Glomerular endothelial cell (primary cell): ENCODE measurements around the gene CGB7. TPM values are rescaled to one million over a fixed set of nuclear protein-coding genes. Genes with fewer than 3 reads are reported as not detected.
"Not testable (repeated sequence)": the region's sequence is repeated elsewhere in the genome, so short reads cannot be mapped to it uniquely, and the experiment has no call there.

Source experiments
- DNase-seq: peaks from one replicate; pipeline ENCODE4 v3.0.0-alpha.2; 2011; ENCODE audit warnings: low read depth, low spot score; ENCODE audit errors: extremely low read depth
- total RNA-seq: library from RNA; depleted of rRNA; stranded (reverse); fragments of >200 nt; gene quantifications from 2 replicates; pipeline ENCODE4 v1.2.3, GENCODE V29; 2015

CGB7 gene
- total RNA-seq, 1 donor from 2014 or later, result not detected

- DNase-seq, result not testable (repeated sequence)
Measured at GRCh38 chr19:49042666-49043065, 14.9 kb downstream of the CGB7 start.

DNA sequence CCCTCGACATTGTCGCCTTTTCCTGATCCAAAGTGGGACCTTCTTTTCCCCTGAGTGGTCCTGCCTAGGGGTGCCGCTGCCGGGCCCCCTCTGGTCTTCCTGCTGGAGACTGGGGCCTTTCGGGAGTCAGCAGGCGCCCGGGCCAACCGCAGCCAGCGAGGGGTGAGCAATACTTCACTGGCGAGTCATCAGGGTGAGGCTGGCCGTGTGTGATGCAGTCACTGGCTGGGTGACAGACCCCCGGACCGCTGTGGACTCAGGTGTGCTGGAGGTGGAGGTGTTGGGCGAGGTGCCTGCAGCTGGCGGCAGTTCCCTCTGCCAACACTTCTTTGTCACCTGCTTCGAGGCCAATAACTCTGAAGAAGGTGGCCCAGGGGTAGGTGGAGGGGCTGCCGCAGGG is 15.4 kb downstream of the CGB7 start:
- DNase-seq, result no peak

GRCh38 chr19:49039736-49040135 is 17.8 kb downstream of the CGB7 start:
- DNase-seq, result not testable (repeated sequence)

GRCh38 chr19:49038557-49039276 is 18.8 kb downstream of the CGB7 start:
- DNase-seq, result not testable (repeated sequence)

- not testable (repeated sequence) for DNase-seq
Measured at GRCh38 chr19:49038111-49038510, 19.4 kb downstream of the CGB7 start.

DNA sequence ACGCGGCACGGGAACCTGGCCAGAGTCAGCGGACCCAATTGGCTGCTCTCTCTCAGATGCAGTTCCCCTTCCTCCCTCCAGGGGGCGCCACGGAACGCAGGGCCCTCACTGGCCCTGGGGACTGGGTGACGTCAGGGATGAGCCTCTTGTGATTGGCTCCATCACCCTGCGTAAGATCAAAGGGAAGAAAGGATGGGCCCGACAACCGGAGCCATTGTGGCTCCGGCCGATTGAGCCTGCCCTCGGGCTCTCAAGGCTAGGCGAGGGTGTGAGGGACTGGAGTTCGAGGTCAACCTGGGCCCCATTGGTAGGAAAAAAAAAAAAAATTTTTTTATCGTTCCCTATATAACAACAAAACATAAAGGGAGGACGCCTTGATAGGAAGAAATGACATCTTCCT is 20.7 kb downstream of the CGB7 start, which contains the start of gene CGB1:
TSS of gene CGB1 (minus strand) at position 81 of the 400 bp plus-strand sequence. CDS start 184 bp downstream, outside the sequence.
- not testable (repeated sequence) for DNase-seq

GRCh38 chr19:49031642-49032301 is 25.8 kb downstream of the CGB7 start, which contains the start of gene CGB2:
Gene CGB2 (plus strand): TSS chr19:49031890. CDS start chr19:49032096, 206 bp downstream.
- not testable (repeated sequence) for DNase-seq

DNA sequence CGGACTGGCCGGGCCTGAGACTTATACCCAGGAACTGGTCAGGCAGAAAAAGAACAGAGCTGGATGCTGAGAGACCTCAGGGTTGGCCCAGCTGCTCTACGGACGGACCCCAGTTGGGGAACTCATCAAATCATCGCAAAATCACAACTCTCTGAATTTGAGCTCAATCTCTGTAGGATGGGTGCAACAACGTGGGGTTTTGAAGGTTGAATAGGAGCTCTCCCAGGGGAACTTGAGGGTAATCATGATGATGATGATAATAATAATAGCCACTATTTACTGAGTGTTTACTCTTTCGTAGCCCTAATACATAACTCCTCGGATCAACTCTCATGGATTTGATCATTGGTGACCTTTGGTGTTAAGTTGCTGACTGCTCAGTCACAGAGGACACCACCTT is 27.2 kb downstream of the CGB7 start:
- DNase-seq, result not testable (repeated sequence)

DNA sequence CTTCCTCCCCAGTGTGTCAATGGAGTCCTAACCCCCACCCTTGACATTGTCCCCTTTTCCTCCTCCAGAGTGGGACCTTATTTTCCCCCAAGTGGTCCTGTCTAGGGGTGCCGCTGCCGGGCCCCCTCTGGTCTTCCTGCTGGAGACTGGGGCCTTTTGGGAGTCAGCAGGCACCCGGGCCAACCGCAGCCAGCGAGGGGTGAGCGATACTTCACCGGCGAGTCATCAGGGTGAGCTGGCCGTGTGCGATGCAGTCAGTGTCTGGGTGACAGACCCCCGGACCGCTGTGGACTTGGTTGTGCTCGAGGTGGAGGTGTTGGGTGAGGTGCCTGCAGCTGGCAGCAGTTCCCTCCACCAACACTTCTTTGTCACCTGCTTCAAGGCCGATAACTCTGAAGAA is 27.8 kb downstream of the CGB7 start:
- not testable (repeated sequence) for DNase-seq

DNA sequence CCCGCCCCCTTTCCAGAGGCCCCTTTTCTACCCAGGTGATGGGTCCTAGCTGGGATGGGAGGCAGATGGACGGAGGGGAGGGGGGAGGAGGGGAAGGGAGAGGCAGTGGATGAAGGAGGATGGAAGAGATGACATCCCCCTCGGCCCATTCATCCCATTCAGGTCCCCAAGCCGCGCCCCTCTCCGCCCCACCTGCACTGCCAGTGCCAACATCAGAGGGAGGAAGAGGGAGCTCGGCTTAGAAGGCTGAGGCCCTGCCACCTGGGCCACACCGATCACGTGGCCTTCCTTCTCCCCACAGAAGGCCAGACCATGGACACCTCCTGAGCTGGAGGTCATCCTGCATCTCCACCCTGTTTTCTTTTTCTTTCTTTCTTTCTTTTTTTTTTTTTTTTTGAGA is 28.9 kb downstream of the CGB7 start:
- not testable (repeated sequence) for DNase-seq

DNA sequence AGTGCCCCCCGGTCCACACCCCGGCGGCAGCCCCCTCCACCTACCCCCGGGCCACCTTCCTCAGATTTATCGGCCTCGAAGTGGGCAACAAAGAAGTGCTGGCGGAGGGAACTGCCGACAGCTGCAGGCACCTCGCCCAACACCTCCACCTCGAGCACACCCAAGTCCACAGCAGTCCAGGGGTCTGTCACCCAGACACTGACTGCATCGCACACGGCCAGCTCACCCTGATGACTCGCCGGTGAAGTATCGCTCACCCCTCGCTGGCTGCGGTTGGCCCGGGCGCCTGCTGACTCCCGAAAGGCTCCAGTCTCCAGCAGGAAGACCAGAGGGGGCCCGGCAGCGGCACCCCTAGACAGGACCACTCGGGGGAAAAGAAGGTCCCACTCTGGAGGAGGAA is 31.9 kb downstream of the CGB7 start:
- DNase-seq, result not testable (repeated sequence)

DNA sequence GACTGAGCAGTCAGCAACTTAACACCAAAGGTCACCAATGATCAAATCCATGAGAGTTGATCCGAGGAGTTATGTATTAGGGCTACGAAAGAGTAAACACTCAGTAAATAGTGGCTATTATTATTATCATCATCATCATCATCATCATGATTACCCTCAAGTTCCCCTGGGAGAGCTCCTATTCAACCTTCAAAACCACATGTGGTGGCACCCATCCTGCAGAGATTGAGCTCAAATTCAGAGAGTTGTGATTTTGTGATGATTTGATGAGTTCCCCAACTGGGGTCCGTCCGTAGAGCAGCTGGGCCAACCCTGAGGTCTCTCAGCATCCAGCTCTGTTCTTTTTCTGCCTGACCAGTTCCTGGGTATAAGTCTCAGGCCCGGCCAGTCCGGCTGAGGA is 32.5 kb downstream of the CGB7 start:
- not testable (repeated sequence) for DNase-seq

- DNase-seq, result not testable (repeated sequence)
Measured at GRCh38 chr19:49024233-49024632, 33.3 kb downstream of the CGB7 start, which contains the start of gene CGB3. Gene CGB3 (minus strand): TSS chr19:49024333. CDS start chr19:49023971, 362 bp downstream.

GRCh38 chr19:49022116-49022515 is 35.4 kb downstream of the CGB7 start:
- no peak for DNase-seq

- DNase-seq, result no peak
Measured at GRCh38 chr19:49020931-49021895, 36.3 kb downstream of the CGB7 start.

DNA sequence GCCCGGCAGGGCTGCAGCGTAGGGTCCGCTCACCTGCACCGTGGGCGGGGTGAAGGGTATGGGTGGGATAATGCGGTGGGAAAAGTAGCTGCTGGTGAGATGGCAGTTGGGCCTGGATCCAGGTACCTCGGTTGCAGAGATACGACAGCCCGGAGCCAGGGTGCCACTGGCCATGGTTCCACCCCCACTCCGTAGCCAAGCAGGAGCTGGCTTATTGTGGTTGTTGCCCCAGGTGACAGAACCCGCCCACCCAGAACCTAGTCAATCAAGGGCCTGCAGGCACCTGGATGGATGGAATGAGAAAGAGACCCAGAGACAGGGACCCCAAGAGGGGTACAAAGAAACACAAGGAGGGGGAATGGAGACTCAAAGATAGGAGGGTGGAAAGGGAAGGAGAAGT is 37.2 kb downstream of the CGB7 start:
- no peak for DNase-seq

DNA sequence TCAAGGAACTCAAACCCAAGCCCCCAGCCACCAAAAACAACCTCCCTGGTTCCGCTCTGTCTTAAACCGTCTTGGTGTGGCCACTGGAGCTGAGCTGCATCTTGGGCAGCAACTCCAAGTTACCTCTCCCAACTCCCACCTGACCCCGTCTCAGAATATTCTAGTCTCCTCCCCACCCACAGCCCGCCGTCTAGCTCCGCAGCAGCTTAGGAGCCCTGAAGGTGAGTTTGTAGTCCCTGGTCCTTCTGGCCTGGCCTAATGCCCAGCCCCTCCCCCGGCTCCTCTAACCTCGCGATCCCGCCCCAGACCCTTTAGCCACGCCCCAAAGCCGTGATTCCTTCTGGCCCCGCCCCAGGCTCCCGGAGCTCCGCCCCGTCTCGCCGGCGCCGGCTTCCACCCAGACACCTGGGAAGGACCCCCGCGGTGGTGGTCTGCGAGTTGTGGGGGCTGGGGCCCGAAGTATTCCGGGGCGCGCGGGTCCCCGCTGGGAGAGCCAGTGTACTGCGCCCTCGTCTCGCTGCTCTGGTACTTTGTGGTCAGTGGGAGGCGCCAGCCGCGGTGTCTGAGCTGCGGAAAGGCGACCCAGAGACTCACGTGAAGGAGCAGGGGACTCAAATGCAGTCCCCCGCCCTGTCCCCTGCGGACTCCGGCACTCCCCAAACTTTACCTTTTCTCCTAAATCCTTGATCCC is 38.2 kb downstream of the CGB7 start:
- no peak for DNase-seq

DNA sequence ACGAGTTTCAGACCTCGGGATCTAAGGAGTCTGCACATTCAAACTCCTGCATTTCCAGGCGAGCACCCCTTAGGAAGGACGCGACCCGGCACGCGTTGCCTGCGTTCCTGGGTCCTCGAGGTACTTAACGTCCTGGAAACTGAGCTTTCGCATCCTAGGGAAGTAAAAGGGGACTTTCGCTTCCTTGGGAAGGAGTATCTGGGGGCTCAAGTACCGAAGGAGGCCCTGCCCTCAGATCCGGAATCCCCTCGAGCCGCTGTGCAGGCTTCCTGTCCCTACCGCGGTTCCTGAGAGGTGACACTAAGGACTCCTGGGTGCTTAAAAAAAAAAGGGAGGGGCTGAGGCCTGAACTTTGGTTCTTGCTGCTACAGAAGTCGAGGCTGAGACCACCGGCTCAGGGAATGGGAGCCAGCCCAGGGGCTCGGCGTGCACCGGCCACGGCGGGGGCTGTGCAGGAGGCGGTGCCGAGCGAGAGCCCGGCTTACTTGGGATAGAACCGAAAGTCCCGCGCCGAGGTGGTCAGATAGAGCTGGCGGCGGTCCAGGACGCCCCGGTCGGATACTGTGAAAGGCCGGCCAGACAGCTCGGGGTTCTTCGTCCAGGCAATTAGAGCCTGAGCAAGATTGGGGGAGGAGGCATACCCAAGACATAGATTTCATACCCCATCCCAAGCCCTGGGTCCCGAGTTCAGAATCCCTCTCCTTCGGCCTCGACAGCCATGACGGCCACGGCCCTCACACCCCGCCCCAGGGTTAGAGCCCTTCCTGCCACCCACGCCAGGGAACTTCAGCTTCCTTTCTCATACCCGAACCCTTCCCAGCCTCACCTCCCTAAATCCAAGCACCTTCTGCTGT is 38.9 kb downstream of the CGB7 start:
- not testable (repeated sequence) for DNase-seq

GRCh38 chr19:49017666-49018351 is 39.7 kb downstream of the CGB7 start:
- no peak for DNase-seq
